GM12878 (cell line): Measurements from ENCODE around the gene PRX. TPM values are rescaled to one million over a fixed set of nuclear protein-coding genes. Genes with fewer than 3 reads are reported as not detected.
A peak's percentile ranks its signal among the peaks of the same experiment; 100 is the strongest.

Source experiments
- BCL11A ChIP-seq: IDR thresholded peaks from 2 replicates; pipeline ENCODE4 v1.6.1; 2011; ENCODE audit warnings: low read depth, low read length
- CUX1 ChIP-seq: IDR thresholded peaks from 2 replicates; pipeline ENCODE4 v1.6.1; 2012; ENCODE audit warnings: improper control_type of control experiment, low read depth, low read length; ENCODE audit not compliant: insufficient replicate concordance
- ELK1 ChIP-seq: IDR thresholded peaks from 2 replicates; pipeline ENCODE4 v1.6.1; 2012; ENCODE audit warnings: low read depth, low read length, improper control_type of control experiment
- EZH2 ChIP-seq: IDR thresholded peaks from 2 replicates; pipeline ENCODE4 v1.6.1; 2012; ENCODE audit warnings: low read depth, mild to moderate bottlenecking, control low read depth, inconsistent platforms, low read length, borderline replicate concordance; ENCODE audit not compliant: control insufficient read depth
- GABPA ChIP-seq: IDR thresholded peaks from 2 replicates; pipeline ENCODE4 v1.6.1; 2014; ENCODE audit warnings: antibody characterized with exemption, low read depth, mild to moderate bottlenecking, inconsistent platforms
- GATAD2B ChIP-seq: fragments of 450-650 bp; conservative IDR thresholded peaks from 2 replicates; pipeline ENCODE4 v1.6.1; 2017; ENCODE audit warnings: low read depth, mild to moderate bottlenecking, moderate library complexity
- JUNB ChIP-seq: IDR thresholded peaks from 2 replicates; pipeline ENCODE4 v1.6.1; 2016; ENCODE audit warnings: antibody characterized with exemption, mild to moderate bottlenecking
- JUND ChIP-seq: IDR thresholded peaks from 2 replicates; pipeline ENCODE4 v1.6.1; 2012; ENCODE audit warnings: low read depth, mild to moderate bottlenecking, low read length, improper control_type of control experiment, moderate library complexity
- MEF2B ChIP-seq: fragments of 450-650 bp; IDR thresholded peaks from 2 replicates; pipeline ENCODE4 v1.6.1; 2018; ENCODE audit warnings: mild to moderate bottlenecking, moderate library complexity; ENCODE audit not compliant: partially characterized antibody, poor library complexity, severe bottlenecking
- MYB ChIP-seq: fragments of 150-350 bp; IDR thresholded peaks from 2 replicates; pipeline ENCODE4 v1.6.1; 2014; ENCODE audit warnings: mild to moderate bottlenecking, low read depth, low read length, borderline replicate concordance
- NR2F1 ChIP-seq: fragments of 450-650 bp; conservative IDR thresholded peaks from 2 replicates; pipeline ENCODE4 v1.6.1; 2017; ENCODE audit warnings: mild to moderate bottlenecking
- PBX3 ChIP-seq: IDR thresholded peaks from 2 replicates; pipeline ENCODE4 v1.6.1; 2011; ENCODE audit warnings: mild to moderate bottlenecking, low read depth, low read length, moderate library complexity; ENCODE audit not compliant: insufficient replicate concordance
- RAD51 ChIP-seq: fragments of 450-650 bp; IDR thresholded peaks from 2 replicates; pipeline ENCODE4 v1.6.1; 2016; ENCODE audit warnings: moderate library complexity, mild to moderate bottlenecking, inconsistent platforms
- RCOR1 ChIP-seq: conservative IDR thresholded peaks from 2 replicates; pipeline ENCODE4 v1.6.1; 2012; ENCODE audit warnings: low read depth, low read length, improper control_type of control experiment
- REST ChIP-seq: IDR thresholded peaks from 2 replicates; pipeline ENCODE4 v1.6.1; 2012; ENCODE audit warnings: mild to moderate bottlenecking, low read depth, low read length
- RFX5 ChIP-seq: IDR thresholded peaks from 2 replicates; pipeline ENCODE4 v1.6.1; 2011; ENCODE audit warnings: low read depth, low read length, improper control_type of control experiment
- SMC3 ChIP-seq: IDR thresholded peaks from 2 replicates; pipeline ENCODE4 v1.6.1; 2011; ENCODE audit warnings: low read length, improper control_type of control experiment, borderline replicate concordance
- STAT3 ChIP-seq: IDR thresholded peaks from 2 replicates; pipeline ENCODE4 v1.6.1; 2011; ENCODE audit warnings: low read depth, low read length, improper control_type of control experiment
- TARDBP ChIP-seq: IDR thresholded peaks from 2 replicates; pipeline ENCODE4 v1.6.1; 2016; ENCODE audit warnings: borderline replicate concordance
- TCF7 ChIP-seq: IDR thresholded peaks from 2 replicates; pipeline ENCODE4 v1.6.1; 2014; ENCODE audit warnings: antibody characterized with exemption, borderline replicate concordance
- ZBED1 ChIP-seq: IDR thresholded peaks from 2 replicates; pipeline ENCODE4 v1.6.1; 2016; ENCODE audit warnings: borderline replicate concordance
- polyA plus RNA-seq, 11 experiments: library from polyadenylated mRNA; depleted of rRNA in 4 of 11; unstranded in 6 of 11; stranded (reverse) in 5 of 11; fragments of >200 nt; fragmentation: Nextera tagmentation in 4 of 11; fragmentation: Illumina TruSeq in 1 of 11; extraction: Ambion mirVana in 4 of 11; extraction: Trizol in 1 of 11; gene quantifications; 1 replicate in 1 of 11; 2 replicates in 10 of 11; pipeline versions ENCODE4 v1.2.1 to v1.2.3, GENCODE V29; 2011 to 2016; ENCODE audit warnings: inconsistent platforms in 2 of 11, missing spikeins in 2 of 11, low read depth in 1 of 11
- total RNA-seq, 4 experiments: library from RNA; depleted of rRNA in 3 of 4; stranded (reverse); fragments of >200 nt in 3 of 4; fragmentation: Illumina TruSeq in 1 of 4; extraction: Trizol in 1 of 4; gene quantifications; 2 replicates each; pipeline versions ENCODE4 v1.2.1 to v1.2.3, GENCODE V29; 2013 to 2021

Gene PRX
- total and polyA plus RNA-seq, 10 of the 15 experiments (the other 5 are each of a cell fraction or from before 2014, with no cell fraction given): 0.02 to 1.4 (median 0.54) TPM; not detected in 1

- no peak for TF ChIP-seq ZBED1
- TF ChIP-seq GABPA: no peak
- TF ChIP-seq MEF2B: no peak
- TF ChIP-seq RCOR1: no peak
- TF ChIP-seq CUX1: no peak
- TF ChIP-seq JUNB: no peak
- TF ChIP-seq TARDBP: no peak
- no peak for TF ChIP-seq NR2F1
- TF ChIP-seq PBX3: no peak
- TF ChIP-seq GATAD2B: no peak
- TF ChIP-seq TCF7: no peak
- no peak for TF ChIP-seq RAD51
- TF ChIP-seq ELK1: no peak; the same call in 1 of the 2 replicates
- peak; percentile 65; the same call in 1 of the 2 replicates for TF ChIP-seq SMC3
- TF ChIP-seq MYB: no peak
- no peak for TF ChIP-seq EZH2
- TF ChIP-seq BCL11A: no peak
- TF ChIP-seq STAT3: no peak
- TF ChIP-seq REST: no peak
- TF ChIP-seq RFX5: no peak
- no peak for TF ChIP-seq JUND
Observed at GRCh38 chr19:40444825-40445312, 31.7 kb upstream of the PRX start (continued).
